HL-60/S4 (cell line): ENCODE results near the gene AVPR2.

Source experiments
- in situ Hi-C: fragments of 300-500 bp; cut with MboI; formaldehyde crosslinking; loops from 2 replicates; pipeline ENCODE4 v1.14.3; 2022; ENCODE audit warnings: low sequenced_read_pairs

The AVPR2 gene

DNA sequence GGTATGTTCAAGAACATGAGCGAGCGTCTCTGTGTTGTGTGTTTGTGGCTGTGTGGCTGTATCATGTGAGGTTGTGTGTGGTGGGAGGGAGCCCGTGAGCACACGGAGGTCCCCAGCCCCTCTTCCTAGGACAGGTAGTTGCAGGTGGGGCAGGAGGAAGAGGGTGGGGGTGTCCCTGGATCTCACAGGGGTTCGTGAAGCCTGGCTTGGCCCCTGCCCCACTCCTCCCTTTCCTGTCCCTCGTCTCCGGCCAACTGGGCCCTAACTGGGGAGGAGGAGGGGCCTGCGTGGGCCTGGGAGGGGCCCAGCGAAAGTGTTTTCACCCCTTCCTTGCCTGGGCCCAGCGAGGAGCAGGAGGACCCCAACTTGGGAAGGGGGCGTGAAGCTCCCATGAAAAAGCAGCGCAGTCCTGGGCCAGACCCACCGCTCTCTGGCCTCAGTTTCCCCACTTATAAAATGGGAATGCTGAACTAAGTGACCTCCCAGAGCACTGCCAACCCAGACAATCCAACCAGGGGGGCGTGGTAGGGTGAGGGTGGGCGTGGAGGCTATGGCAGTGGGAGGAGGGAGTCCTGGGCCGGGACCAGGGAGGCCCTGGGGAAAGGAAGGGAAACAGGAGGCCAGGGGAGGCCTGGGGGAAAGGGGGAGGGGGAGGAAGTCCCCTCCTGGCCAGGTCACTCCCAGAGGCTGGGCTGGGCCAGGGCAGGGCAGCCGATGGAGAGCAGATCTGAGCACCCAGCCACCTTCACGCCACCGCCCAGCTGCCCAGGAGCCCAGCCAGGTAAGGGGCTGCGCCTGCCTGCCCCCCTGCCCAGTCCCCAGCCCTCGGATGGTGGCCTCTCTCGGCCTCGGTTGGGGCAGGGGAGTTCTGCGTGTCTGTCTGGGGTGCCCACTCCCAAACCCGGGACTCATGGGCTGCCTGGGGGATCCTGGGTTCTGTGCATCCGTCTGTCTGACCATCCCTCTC, at the start of gene AVPR2:
Gene AVPR2, plus strand, starts transcription at position 683 of the 967 bp plus-strand sequence. CDS start 473 bp downstream, outside the sequence.
- in situ Hi-C loops, result no loop called here

DNA sequence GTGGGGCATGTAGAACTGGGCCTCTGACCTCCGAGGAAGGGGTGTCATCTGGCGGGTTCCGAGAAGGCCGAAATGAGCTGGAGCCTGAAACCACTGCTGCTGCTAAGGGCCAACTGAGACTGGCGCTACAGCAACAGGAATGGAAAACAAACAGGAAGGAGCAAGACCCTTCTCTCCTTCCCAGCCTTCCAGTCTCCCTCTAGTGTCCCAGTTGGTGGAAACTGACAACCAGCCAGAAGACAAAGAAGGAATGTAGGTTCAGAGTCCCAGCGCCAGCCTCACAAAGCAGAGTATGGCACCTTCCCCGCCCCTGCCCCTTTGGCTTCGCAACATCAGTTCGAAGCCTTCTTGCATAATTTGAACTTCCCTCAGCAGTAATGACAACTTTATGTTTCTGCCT, 49.8 kb upstream of the AVPR2 start:
- in situ Hi-C loops, result no loop called here

- in situ Hi-C loops, result no loop called here
Measured at GRCh38 chrX:153857348-153857903, 47.0 kb upstream of the AVPR2 start.

GRCh38 chrX:153861151-153861550, 43.3 kb upstream of the AVPR2 start:
- in situ Hi-C loops, result no loop called here

- in situ Hi-C loops, result no loop called here
Measured at GRCh38 chrX:153861733-153862310, 42.7 kb upstream of the AVPR2 start.

DNA sequence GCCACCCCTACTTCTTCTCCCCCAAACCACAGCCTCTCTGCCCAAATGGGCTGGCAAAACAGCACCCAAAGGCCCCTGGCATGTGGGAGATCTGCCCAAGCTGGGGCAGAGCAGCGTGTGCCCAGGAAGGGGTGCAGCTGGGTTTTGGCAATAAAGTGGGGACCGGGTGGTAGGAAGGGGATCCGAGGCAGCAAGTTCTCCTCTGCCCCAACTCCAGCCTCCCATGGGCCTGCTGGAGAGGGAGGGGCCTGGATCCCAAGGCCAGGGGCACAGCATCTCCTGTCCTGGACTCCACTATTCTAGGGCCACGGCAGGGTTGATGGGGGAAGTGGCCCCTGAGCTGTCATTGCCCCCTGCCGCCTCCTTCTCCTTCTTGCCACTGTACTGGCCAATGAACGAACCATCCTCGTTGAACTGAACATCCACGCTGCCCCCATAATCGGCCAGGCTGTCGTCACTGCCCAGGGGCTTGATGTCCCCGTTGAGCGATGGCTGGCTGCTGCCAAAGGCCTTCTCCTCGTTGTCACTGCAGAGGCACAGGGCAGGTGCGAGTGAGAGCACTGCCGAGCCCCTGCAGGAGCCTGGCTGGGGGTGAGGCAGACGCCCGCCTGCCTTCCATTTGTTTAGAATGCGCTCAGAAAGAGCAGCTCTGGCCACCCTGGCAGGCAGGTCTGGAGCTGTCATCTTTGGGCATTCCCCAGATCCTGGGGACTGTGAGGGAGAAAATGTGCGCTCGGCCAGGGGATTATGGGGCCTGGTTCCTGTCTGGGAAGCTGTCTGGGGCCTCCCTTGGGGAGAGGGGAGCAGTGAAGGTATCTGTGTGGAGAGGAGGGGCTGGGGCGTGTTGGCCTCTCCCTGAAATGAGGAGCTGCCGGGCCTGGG, 41.9 kb upstream of the AVPR2 start:
- in situ Hi-C loops, result no loop called here

- in situ Hi-C loops, result no loop called here
Measured at GRCh38 chrX:153863251-153863991, 41.1 kb upstream of the AVPR2 start.

DNA sequence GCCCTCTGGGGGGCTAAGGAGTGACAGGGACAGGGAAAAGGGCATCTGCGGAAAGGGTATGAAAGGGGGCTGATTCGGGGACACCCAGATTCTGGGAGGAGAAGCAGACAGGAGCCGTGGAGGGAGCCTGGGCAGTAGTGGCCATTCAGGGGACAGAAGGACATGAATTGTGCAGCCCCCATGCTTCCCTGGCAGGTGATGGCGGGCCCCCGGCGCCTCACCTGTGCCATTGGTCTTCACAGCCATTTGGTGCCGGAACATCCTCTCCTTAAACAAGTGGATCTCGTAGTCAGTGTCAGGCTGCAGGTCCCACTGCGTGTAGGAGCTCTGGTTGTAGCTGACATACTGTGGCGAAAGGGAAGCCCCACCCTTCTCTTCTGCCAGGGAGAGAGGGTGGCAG, 40.4 kb upstream of the AVPR2 start:
- in situ Hi-C loops, result no loop called here

GRCh38 chrX:153864561-153865320, 39.7 kb upstream of the AVPR2 start:
- in situ Hi-C loops, result no loop called here

DNA sequence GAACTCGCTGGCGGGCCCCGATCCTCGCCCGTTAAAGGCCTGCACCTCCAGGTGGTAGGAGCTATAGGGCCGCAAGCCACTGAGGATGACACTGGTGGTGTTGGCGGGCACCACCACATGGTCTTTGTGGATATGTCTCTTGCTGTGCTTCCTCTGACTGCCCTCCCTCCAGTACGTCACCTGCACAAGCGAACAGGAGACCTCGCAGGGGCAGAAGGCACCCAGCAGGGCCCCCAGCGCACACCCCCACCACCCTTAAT, 39.2 kb upstream of the AVPR2 start:
- in situ Hi-C loops, result no loop called here

DNA sequence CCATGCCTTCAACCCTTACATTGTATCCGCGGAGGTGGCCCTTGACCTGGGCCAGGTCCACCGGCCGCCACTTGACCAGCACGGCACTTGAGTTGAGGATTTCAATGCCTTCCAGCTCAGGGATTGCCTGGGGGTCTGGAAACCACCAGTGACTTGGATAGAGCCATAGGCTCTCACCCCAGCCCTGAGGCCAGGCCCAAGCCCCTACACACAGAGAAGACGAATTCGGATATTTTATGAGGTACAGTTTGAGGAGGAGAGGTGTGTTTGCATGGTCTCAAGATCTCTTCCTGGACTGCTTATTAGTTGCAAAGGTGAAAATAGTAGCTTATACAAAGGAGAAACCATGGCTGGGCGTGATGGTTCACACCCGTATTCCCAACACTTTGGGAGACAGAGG, 38.8 kb upstream of the AVPR2 start:
- in situ Hi-C loops, result no loop called here

GRCh38 chrX:153866302-153867019, 38.0 kb upstream of the AVPR2 start:
- in situ Hi-C loops, result no loop called here

DNA sequence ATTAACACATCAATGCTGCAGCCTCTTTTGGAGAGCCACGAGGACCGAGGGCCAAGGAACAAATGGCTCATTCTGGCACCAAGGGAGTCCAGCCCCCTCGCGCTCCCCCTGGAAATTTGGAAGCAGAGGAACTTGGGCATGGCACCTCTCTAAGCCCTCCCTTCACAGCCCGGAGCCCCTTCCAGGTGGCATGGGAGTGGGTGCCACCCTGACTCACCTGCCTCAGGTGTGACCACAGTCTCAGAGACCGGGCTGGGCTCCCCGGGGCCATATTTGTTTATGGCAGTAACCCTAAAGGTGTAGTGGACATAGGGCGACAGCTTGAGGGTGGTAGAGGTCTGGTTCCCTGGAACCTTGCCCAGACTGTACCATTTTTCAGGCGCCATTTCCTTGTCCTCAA, 37.3 kb upstream of the AVPR2 start:
- in situ Hi-C loops, result no loop called here

DNA sequence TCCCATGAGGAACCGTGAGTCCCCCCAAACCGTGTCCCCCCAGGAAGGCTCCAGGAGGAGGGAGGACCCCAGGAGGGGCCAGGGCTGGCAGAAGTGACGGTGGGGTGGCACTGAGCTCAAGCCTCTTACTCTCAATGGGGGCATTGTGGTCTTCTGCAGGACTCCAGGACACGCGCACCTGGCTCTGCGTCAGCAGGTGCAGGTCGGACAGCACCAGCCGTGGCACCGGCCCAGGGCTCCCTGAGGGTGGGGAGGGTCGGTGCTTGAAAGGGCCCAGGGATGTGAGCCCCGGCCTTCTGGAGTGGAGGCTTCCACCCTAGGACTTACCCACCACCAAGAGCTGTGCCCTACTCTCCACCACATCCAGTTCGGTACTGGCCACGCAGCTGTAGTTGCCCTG, 36.8 kb upstream of the AVPR2 start:
- in situ Hi-C loops, result no loop called here

DNA sequence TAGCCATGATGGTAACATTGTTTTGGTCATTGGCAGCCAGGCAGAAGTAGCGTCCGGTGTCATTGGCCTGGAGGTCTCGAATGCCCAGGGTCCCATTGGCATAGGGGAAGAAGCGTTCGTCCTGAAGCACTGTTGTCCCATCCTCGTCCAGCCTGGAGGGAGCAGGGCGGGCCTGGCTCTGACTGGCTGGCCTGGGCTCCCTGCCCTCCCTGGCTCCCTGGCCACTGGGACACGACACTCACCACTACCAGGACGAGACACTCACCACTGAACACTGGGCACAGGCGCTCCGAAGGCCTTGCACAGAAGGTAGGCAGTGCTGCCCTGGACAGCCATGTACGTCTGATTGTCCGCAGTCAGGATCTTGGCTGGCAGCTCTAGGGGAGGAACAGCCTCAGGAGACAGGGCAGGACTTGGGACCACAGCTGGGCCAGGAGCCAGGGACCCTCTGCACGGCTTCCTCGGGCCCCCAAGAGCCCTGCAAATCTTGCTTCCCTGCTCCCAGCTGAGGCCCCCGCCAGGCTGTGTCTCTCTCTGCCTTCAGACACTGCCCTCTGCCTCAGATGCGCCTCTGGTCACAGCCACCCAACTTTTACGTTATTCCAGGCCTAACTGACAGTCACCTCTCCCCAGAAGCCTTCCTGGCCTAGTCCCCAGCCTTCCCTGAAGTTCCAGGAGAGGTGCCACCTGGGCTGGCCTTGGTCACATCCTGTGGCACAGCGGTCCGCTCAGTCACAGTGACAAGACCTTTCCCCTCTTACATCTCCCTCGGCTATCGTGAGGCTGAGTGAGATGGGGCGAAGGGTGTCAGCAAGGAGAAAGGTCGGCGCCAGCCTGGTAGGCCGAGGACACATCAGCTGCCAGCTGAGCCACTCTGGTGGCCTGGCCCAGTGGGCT, 35.6 kb upstream of the AVPR2 start:
- in situ Hi-C loops, result no loop called here

DNA sequence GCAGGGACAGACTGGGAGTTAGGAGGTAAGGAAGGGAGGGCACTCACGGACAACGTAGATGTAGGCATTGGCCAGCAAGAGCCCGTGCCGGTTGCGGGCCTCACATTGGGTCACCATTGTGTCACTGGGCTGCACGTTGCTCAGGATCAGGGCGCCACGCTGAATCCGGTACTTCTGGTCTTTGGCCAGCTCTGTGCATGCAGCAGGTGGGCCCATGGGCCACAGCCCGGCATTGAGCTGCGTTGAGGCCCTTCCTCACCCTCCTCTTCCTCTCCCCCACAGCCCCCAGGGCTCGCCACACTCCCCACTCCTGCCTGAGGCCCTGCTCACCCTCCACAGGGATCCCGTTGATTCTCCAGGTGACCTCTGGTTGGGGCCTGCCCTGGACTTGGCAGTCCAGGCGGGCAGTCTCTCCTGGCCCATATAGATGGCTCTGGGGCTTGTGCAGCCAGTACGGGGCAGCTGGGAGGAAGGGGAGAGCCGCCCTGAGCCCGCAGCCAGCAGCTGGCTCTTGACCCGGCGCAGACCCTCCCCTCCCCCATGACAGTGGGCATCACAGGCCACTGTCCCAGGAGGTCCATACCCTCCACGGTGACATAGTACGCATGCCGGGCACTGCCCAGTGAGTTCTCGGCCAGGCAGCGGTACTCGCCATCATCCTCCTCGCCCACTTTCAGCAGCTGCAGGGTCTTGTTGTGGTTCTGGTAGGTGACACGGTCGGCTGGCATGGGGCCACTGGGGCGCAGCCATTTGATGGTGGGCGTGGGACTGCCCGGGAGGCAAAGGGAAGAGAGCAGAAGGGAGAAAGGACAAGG, 34.8 kb upstream of the AVPR2 start:
- in situ Hi-C loops, result no loop called here

DNA sequence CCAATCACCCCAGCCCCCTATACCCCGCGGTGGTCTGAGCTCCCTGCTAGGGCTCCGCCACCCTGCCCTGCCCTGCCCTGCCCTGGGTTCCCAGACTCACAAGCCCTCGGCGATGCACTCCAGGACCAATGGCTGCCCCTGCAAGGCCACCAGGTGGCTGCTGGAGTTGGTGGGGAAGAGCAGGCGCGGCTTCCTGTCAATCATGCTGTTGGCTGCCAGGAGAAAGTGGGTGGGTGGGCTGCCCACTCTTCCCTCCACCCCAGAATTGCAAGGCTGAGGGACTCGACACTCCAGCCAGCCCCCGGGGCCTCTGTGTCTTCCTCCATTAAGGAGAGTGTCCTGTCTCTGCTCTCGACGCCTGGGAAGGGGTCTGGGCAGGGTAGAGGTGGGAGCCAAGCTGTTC, 34.2 kb upstream of the AVPR2 start:
- in situ Hi-C loops, result no loop called here
